ENCODE data around the gene GLYAT.
A peak's percentile ranks its signal among the peaks of the same experiment; 100 is the strongest.
"Not testable (repeated sequence)": the region's sequence is repeated elsewhere in the genome, so short reads cannot be mapped to it uniquely, and the experiment has no call there.

GLYAT gene

GRCh38 chr11:58677536-58677935 lies 54.2 kb downstream of the GLYAT start:
- not testable (repeated sequence) for DNase-seq (ENCODE audit: low read depth in 2 of 2)

DNA sequence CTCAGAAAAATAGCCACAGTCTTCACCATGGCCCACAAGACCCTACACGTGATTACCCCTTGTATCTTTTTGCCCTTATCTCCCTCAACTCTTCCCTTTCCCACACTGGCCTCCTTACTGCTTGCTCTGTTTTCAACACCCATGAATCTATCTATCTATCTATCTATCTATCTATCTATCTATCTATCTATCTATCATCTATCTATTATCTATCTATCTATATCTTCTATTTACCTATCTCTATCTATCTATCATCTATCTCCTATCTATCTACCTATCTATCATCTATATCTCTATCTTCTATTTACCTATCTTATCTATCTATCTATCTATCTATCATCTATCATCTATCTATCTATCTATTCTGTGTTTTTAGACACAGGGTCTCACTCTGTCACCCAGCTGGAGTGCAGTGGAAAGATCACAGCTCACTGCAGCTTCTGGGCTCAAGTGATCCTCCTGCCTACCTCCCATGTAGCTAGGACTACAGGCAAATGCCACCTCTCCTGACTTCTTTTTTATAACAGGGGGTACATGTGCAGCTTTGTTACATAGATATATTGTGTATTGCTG lies 55.1 kb downstream of the GLYAT start:
- no peak for DNase-seq (ENCODE audit: low read depth in 2 of 2)

GRCh38 chr11:58675334-58676155 lies 56.2 kb downstream of the GLYAT start:
- peak; percentile 56 to 70 for DNase-seq (ENCODE audit: low read depth in 2 of 2)

GRCh38 chr11:58674609-58675008 lies 57.1 kb downstream of the GLYAT start:
- no peak for DNase-seq (ENCODE audit: low read depth in 2 of 2)

- DNase-seq (ENCODE audit: low read depth in 2 of 2): no peak
These were observed 59.6 kb downstream of the GLYAT start for GRCh38 chr11:58671983-58672633.

GRCh38 chr11:58659910-58660570 lies 71.7 kb downstream of the GLYAT start:
- DNase-seq (ENCODE audit: low read depth in 2 of 2): no peak

- DNase-seq (ENCODE audit: low read depth in 2 of 2): no peak
These were observed 72.3 kb downstream of the GLYAT start for GRCh38 chr11:58659404-58659803.

Data from stimulated activated CD4-positive, alpha-beta T cell treated with anti-CD3 and anti-CD28 coated beads, Interleukin-15, amount 100 ng/mL, for 48 hours (primary cell).